Muscle layer of colon (tissue), 2 donors: ENCODE data around the gene ASIC5.

Experiments used
- H3K27ac ChIP-seq: one replicate; pipeline ENCODE4 v1.7.0; 2013; ENCODE audit warnings: low read depth, mild to moderate bottlenecking, low read length, moderate library complexity
- H3K27me3 ChIP-seq, 2 donors: one replicate each; pipeline ENCODE4 v1.7.0; 2013; ENCODE audit warnings: low read length in 2 of 2, mild to moderate bottlenecking in 2 of 2; ENCODE audit not compliant: insufficient read depth in 2 of 2, control insufficient read depth in 1 of 2
- H3K36me3 ChIP-seq: one replicate; pipeline ENCODE4 v1.7.0; 2013; ENCODE audit warnings: mild to moderate bottlenecking, low read length; ENCODE audit not compliant: insufficient read depth
- H3K4me1 ChIP-seq: one replicate; pipeline ENCODE4 v1.7.0; 2013; ENCODE audit warnings: mild to moderate bottlenecking, low read length; ENCODE audit not compliant: insufficient read depth
- H3K4me3 ChIP-seq, 2 donors: one replicate each; pipeline ENCODE4 v1.7.0; 2013; ENCODE audit warnings: low read length in 2 of 2, low read depth in 1 of 2, mild to moderate bottlenecking in 1 of 2, moderate library complexity in 1 of 2
- H3K9ac ChIP-seq: one replicate; pipeline ENCODE4 v1.7.0; 2013; ENCODE audit warnings: low read length
- H3K9me3 ChIP-seq: one replicate; pipeline ENCODE4 v1.7.0; 2013; ENCODE audit warnings: mild to moderate bottlenecking, low read length
- donor health status: abdominal sarcoma.
- donor health status: Adenocarcinoma of cecum.

The ASIC5 gene

GRCh38 chr4:155878611-155879010, 12.5 kb upstream of the ASIC5 start:
- H3K9me3 ChIP-seq, result no peaks in the 10 kb centered on the region
- no peak overlapping the region for H3K4me3 ChIP-seq
- H3K36me3 ChIP-seq, result no peaks in the 10 kb centered on the region
- no peaks in the 10 kb centered on the region for H3K4me1 ChIP-seq
- H3K27me3 ChIP-seq, result no peaks in the 10 kb centered on the region
- no peak overlapping the region for H3K27ac ChIP-seq
- H3K9ac ChIP-seq, result no peak overlapping the region

GRCh38 chr4:155877971-155878370, 11.9 kb upstream of the ASIC5 start:
- Histone ChIP-seq H3K9ac (no peak overlapping the region), H3K9me3 (no peaks in the 10 kb centered on the region), H3K27ac (no peak overlapping the region), H3K4me3 (no peak overlapping the region), H3K36me3 (no peaks in the 10 kb centered on the region), H3K4me1 (no peaks in the 10 kb centered on the region), H3K27me3 (no peaks in the 10 kb centered on the region)

DNA sequence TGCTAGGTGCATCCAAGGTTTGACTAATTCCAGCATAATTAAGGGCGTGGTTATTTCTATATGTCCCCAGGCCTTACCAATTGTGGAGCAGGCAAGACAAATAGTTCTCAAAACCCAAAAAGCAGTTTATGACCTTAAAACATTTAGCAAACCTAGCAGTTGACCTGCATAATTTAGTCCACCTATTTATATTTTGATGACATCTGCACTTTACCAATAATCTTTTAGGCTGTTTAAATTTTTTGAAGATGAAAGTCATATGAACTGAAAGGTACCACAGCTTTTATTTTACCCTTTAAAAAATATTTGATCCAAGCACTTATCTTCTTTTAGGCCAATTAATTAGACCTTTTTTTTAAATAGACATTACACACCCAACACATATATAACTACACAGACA, 9.8 kb upstream of the ASIC5 start:
- Histone ChIP-seq H3K27me3 (no peaks in the 10 kb centered on the region), H3K9me3 (no peaks in the 10 kb centered on the region), H3K27ac (no peak overlapping the region), H3K9ac (no peak overlapping the region), H3K36me3 (no peaks in the 10 kb centered on the region), H3K4me3 (no peak overlapping the region), H3K4me1 (no peaks in the 10 kb centered on the region)

DNA sequence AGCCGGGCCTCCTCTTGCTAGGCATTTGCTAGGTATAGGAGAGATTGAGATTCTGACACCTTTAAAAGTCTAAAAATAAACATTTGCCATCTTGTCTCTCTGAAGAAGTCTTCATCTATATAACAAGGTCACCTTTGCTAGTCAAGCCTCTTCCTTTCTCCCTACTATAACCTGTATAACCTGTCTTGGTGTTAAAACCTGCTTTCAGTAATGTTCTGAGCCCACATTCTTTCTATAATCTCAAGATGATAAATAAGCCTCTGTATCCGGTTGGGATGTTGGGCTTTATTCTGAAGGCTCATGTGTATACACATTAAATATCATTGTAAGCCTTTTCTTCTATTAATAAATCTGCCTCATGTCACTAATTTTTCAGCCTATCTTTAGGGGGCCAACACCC, 10.2 kb downstream of the ASIC5 start:
- no peaks in the 10 kb centered on the region for H3K9me3 ChIP-seq
- H3K4me1 ChIP-seq, result no peaks in the 10 kb centered on the region
- no peak overlapping the region for H3K9ac ChIP-seq
- no peaks in the 10 kb centered on the region for H3K27me3 ChIP-seq
- H3K27ac ChIP-seq, result no peak overlapping the region
- H3K4me3 ChIP-seq, result no peak overlapping the region
- no peaks in the 10 kb centered on the region for H3K36me3 ChIP-seq

GRCh38 chr4:155854582-155855226, 11.4 kb downstream of the ASIC5 start:
- Histone ChIP-seq H3K36me3 (no peaks in the 10 kb centered on the region), H3K9ac (no peak overlapping the region), H3K4me3 (no peak overlapping the region), H3K9me3 (no peaks in the 10 kb centered on the region), H3K27me3 (no peaks in the 10 kb centered on the region), H3K27ac (no peak overlapping the region), H3K4me1 (no peaks in the 10 kb centered on the region)

DNA sequence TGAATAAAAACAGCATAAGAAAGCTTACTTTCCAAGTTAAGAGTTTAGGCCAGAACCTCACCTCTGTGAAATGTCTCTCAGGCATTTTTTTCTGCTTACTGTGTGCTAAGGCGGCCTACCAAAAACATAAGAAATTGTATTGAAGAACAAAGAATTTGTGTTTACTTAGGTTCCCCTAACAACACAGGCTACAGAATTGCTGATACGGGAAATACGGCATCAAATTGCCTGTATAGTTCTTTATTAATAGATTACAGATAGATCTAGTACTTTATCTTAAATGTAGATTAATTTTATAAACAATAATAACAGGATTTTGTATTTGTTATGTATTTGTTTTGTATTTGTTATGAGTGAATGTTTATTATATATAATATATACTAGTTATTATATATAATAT, 12.9 kb downstream of the ASIC5 start:
- no peak overlapping the region for H3K9ac ChIP-seq
- H3K36me3 ChIP-seq, result no peaks in the 10 kb centered on the region

DNA sequence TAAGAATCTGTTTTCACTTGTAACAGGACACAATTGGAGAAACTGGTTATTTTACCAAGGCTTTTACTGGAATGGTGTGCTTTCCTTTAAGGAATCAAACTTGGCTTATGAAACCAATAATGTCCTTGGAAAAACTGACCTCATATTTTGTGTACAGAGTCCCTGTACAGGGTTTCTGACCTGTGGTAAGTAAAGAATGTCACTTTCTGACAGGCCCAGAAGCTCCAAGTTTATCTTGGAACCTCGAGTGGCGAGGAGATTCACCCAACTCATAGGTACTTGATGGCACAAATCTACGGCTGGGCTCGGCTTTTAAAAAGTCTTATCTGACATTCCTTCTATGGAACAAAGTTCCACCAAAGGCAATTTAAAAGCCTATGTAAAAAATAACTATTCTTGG, 17.0 kb downstream of the ASIC5 start:
- no peaks in the 10 kb centered on the region for H3K9me3 ChIP-seq
- H3K4me1 ChIP-seq, result no peaks in the 10 kb centered on the region
- no peak overlapping the region for H3K9ac ChIP-seq
- no peaks in the 10 kb centered on the region for H3K36me3 ChIP-seq
- no peak overlapping the region for H3K4me3 ChIP-seq
- no peaks in the 10 kb centered on the region for H3K27me3 ChIP-seq
- H3K27ac ChIP-seq, result no peak overlapping the region

More for the DNA sequence above, 12.9 kb downstream of the ASIC5 start:
- Histone ChIP-seq H3K4me1 (no peaks in the 10 kb centered on the region), H3K4me3 (no peak overlapping the region), H3K9me3 (no peaks in the 10 kb centered on the region), H3K27me3 (no peaks in the 10 kb centered on the region), H3K27ac (no peak overlapping the region)

- Histone ChIP-seq H3K4me3 (no peak overlapping the region), H3K27me3 (no peaks in the 10 kb centered on the region), H3K27ac (no peak overlapping the region), H3K9me3 (no peaks in the 10 kb centered on the region), H3K9ac (no peak overlapping the region), H3K36me3 (no peaks in the 10 kb centered on the region), H3K4me1 (no peaks in the 10 kb centered on the region)
Observed at GRCh38 chr4:155846929-155847328, 19.1 kb downstream of the ASIC5 start.

- H3K4me3 ChIP-seq, result no peak overlapping the region
- no peaks in the 10 kb centered on the region for H3K36me3 ChIP-seq
- no peak overlapping the region for H3K27ac ChIP-seq
- no peaks in the 10 kb centered on the region for H3K4me1 ChIP-seq
- H3K9ac ChIP-seq, result no peak overlapping the region
- no peaks in the 10 kb centered on the region for H3K27me3 ChIP-seq
- H3K9me3 ChIP-seq, result no peaks in the 10 kb centered on the region
Observed at GRCh38 chr4:155842080-155842479, 24.0 kb downstream of the ASIC5 start.

DNA sequence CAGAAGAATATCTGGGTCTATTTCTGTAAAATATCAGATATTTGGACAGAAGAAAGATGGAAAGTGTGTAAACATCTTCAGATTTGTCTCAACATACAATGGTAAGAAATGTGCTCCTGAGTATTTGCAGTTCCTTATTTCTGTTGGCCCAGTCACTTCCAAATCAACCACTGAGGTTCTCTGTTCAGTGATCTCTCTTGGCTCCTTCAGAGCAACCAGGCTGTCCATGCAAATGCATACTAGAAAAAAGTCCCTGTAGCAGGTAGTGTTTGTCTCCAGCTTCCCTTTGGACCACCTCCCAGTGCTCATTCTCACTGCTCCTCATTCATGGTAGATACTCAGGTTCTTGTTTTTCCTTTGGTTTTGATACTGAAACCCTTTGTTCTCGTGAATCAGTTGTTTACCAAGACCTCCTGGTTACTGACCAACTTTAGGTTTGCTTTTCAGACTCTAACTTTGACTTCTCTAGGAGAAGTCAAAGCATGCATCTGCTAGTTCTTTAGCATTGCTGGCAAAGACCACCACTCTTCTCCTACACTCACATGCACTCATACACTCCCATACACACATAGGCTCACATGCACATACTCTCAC, 28.8 kb downstream of the ASIC5 start:
- Histone ChIP-seq H3K4me1 (no peaks in the 10 kb centered on the region), H3K4me3 (no peak overlapping the region), H3K36me3 (no peaks in the 10 kb centered on the region), H3K9me3 (no peaks in the 10 kb centered on the region), H3K9ac (no peak overlapping the region), H3K27ac (no peak overlapping the region), H3K27me3 (no peaks in the 10 kb centered on the region)

- H3K9me3 ChIP-seq, result no peaks in the 10 kb centered on the region
- no peaks in the 10 kb centered on the region for H3K36me3 ChIP-seq
- H3K9ac ChIP-seq, result no peak overlapping the region
- no peak overlapping the region for H3K27ac ChIP-seq
- H3K27me3 ChIP-seq, result no peaks in the 10 kb centered on the region
- H3K4me1 ChIP-seq, result no peaks in the 10 kb centered on the region
- H3K4me3 ChIP-seq, result no peak overlapping the region
Observed at GRCh38 chr4:155832664-155833063, 33.4 kb downstream of the ASIC5 start.

DNA sequence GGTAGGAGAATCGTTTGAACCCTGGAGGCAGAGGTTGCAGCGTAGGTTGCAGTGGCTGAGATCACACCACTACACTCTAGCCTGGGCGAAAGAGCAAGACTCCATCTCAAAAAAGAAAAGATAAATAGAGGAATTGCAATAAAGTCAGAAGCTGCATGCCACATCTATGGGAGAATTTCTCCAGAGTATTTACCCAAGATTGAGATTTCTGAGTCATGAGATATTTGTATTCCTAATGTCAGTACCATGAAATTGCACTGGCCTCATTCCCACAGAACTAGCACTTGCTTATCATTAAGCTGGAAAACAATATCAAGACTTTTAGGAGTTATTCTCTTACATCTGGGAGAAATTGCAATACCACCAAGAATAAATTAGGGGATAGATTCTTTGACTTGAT, 37.4 kb downstream of the ASIC5 start:
- no peak overlapping the region for H3K4me3 ChIP-seq
- no peaks in the 10 kb centered on the region for H3K36me3 ChIP-seq

More for the DNA sequence above, 37.4 kb downstream of the ASIC5 start:
- no peaks in the 10 kb centered on the region for H3K27me3 ChIP-seq
- H3K27ac ChIP-seq, result no peak overlapping the region
- H3K9me3 ChIP-seq, result no peaks in the 10 kb centered on the region
- no peaks in the 10 kb centered on the region for H3K4me1 ChIP-seq
- no peak overlapping the region for H3K9ac ChIP-seq
